A673 (cell line): ENCODE results near the gene OR4Q3.

ENCODE experiments used
- EZH2 ChIP-seq: fragments of 200-600 bp; sonication (generic); IDR thresholded peaks from 2 replicates; pipeline ENCODE4 v1.6.1; 2017; ENCODE audit warnings: borderline replicate concordance, low read depth, mild to moderate bottlenecking, mixed read lengths, antibody characterized with exemption, low read length; ENCODE audit not compliant: poor library complexity, severe bottlenecking
- TF ChIP-seq, protein P1 (sequence below): fragments of 300-800, 200-600 bp; sonication (generic); conservative IDR thresholded peaks from 2 replicates; pipeline ENCODE4 v1.5.1; 2017; ENCODE audit warnings: low read depth, mild to moderate bottlenecking, antibody characterized with exemption, low read length, moderate library complexity, mixed read lengths

DNA sequence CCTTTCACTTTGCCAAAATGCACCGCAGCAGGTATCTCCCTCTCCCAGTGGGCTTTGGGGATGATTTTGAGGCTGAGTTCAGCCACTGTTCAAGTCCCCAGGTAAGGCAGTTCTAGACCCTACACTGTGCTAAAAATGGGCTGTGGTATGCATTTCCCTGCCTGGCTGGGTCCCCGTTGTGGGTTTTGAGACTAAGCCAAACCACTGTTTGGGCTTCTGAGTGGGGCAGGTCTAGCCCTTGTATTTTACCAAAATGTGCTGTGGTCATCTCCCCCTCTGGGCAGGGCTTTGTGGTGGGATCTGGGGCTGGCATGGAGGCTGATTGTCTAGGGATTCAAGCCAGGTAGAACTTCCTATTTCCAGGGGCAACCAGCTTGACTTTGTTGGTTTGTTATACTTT, 13.6 kb upstream of the OR4Q3 start:
- TF ChIP-seq, protein P1, sequence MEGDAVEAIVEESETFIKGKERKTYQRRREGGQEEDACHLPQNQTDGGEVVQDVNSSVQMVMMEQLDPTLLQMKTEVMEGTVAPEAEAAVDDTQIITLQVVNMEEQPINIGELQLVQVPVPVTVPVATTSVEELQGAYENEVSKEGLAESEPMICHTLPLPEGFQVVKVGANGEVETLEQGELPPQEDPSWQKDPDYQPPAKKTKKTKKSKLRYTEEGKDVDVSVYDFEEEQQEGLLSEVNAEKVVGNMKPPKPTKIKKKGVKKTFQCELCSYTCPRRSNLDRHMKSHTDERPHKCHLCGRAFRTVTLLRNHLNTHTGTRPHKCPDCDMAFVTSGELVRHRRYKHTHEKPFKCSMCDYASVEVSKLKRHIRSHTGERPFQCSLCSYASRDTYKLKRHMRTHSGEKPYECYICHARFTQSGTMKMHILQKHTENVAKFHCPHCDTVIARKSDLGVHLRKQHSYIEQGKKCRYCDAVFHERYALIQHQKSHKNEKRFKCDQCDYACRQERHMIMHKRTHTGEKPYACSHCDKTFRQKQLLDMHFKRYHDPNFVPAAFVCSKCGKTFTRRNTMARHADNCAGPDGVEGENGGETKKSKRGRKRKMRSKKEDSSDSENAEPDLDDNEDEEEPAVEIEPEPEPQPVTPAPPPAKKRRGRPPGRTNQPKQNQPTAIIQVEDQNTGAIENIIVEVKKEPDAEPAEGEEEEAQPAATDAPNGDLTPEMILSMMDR: no peak
- no peak for TF ChIP-seq EZH2
